ENCODE results near the gene S1PR1.

The S1PR1 gene

GRCh38 chr1:101281751-101282150 lies 44.9 kb downstream of the S1PR1 start:
- TF ChIP-seq CTCF (IDR thresholded peaks at IDR 0.05), result no peak

- no peak for TF ChIP-seq CTCF (IDR thresholded peaks at IDR 0.05)
Measured at GRCh38 chr1:101282314-101283038, 45.7 kb downstream of the S1PR1 start.

- no peak for TF ChIP-seq CTCF (IDR thresholded peaks at IDR 0.05)
Measured at GRCh38 chr1:101283443-101283842, 46.6 kb downstream of the S1PR1 start.

- no peak for TF ChIP-seq CTCF (IDR thresholded peaks at IDR 0.05)
Measured at GRCh38 chr1:101284021-101284420, 47.2 kb downstream of the S1PR1 start.

GRCh38 chr1:101284622-101285218 lies 47.9 kb downstream of the S1PR1 start:
- TF ChIP-seq CTCF (IDR thresholded peaks at IDR 0.05), result no peak

- TF ChIP-seq CTCF (IDR thresholded peaks at IDR 0.05), result no peak
Measured at GRCh38 chr1:101285922-101286570, 49.2 kb downstream of the S1PR1 start.

GRCh38 chr1:101288491-101288944 lies 51.7 kb downstream of the S1PR1 start:
- peak; percentile 94 for TF ChIP-seq CTCF (IDR thresholded peaks at IDR 0.05)

Measured in LNCAP (cell line).